Measurements from ENCODE around the gene OCA2.

GRCh38 chr15:28024889-28025250 is 74.2 kb downstream of the OCA2 start:
- TF ChIP-seq CTCF (IDR thresholded peaks at IDR 0.05; ENCODE audit: low read length): no peak
- TF ChIP-seq EZH2 (IDR thresholded peaks at IDR 0.05; ENCODE audit: borderline replicate concordance, low read length): no peak
